H9 (cell line): Measurements from ENCODE around the gene LRP2BP. TPM values are rescaled to one million over a fixed set of nuclear protein-coding genes. Genes with fewer than 3 reads are reported as not detected.

Source experiments
- DNase-seq: peaks from one replicate; pipeline ENCODE4 v3.0.0-alpha.2; 2017
- H2AFZ ChIP-seq: one replicate; pipeline ENCODE4 v1.6.1; 2013; ENCODE audit warnings: mild to moderate bottlenecking, low read length, control low read depth, moderate library complexity
- H2AK5ac ChIP-seq: 2 replicates; pipeline ENCODE4 v1.6.1; 2013; ENCODE audit warnings: low read length, control low read depth, mixed read lengths; ENCODE audit not compliant: insufficient read length
- H2BK120ac ChIP-seq: one replicate; pipeline ENCODE4 v1.6.1; 2013; ENCODE audit warnings: low read depth, mild to moderate bottlenecking, low read length, control low read depth, inconsistent platforms; ENCODE audit not compliant: poor library complexity, severe bottlenecking
- H2BK12ac ChIP-seq: 2 replicates; pipeline ENCODE4 v1.6.1; 2013; ENCODE audit warnings: low read length, control low read depth, mixed read lengths, low read depth; ENCODE audit not compliant: insufficient read length
- H2BK15ac ChIP-seq: 2 replicates; pipeline ENCODE4 v1.6.1; 2013; ENCODE audit warnings: low read depth, low read length, control low read depth
- H2BK20ac ChIP-seq: one replicate; pipeline ENCODE4 v1.6.1; 2013; ENCODE audit warnings: low read depth, mild to moderate bottlenecking, low read length, control low read depth, inconsistent platforms; ENCODE audit not compliant: poor library complexity, severe bottlenecking
- H2BK5ac ChIP-seq: 2 replicates; pipeline ENCODE4 v1.6.1; 2013; ENCODE audit warnings: low read length, control low read depth, mixed read lengths; ENCODE audit not compliant: insufficient read length
- H3K14ac ChIP-seq: 2 replicates; pipeline ENCODE4 v1.6.1; 2013; ENCODE audit warnings: low read length, control low read depth; ENCODE audit not compliant: insufficient read depth
- H3K18ac ChIP-seq: 2 replicates; pipeline ENCODE4 v1.6.1; 2013; ENCODE audit warnings: low read depth, mild to moderate bottlenecking, mixed read lengths, low read length, control low read depth; ENCODE audit not compliant: insufficient read length
- H3K23ac ChIP-seq: 2 replicates; pipeline ENCODE4 v1.6.1; 2013; ENCODE audit warnings: low read length, control low read depth, mixed read lengths, low read depth; ENCODE audit not compliant: insufficient read length
- H3K23me2 ChIP-seq: 2 replicates; pipeline ENCODE4 v1.6.1; 2013; ENCODE audit warnings: low read depth, mild to moderate bottlenecking, mixed read lengths, low read length, control low read depth; ENCODE audit not compliant: insufficient read length, poor library complexity, severe bottlenecking
- H3K27ac ChIP-seq: 2 replicates; pipeline ENCODE4 v1.5.1; 2013; ENCODE audit warnings: low read length, control low read depth, mixed read lengths, low read depth; ENCODE audit not compliant: insufficient read length
- H3K27me3 ChIP-seq: 2 replicates; pipeline ENCODE4 v1.6.1; 2013; ENCODE audit warnings: low read length, control low read depth, inconsistent platforms; ENCODE audit not compliant: insufficient read depth
- H3K4ac ChIP-seq: 2 replicates; pipeline ENCODE4 v1.6.1; 2013; ENCODE audit warnings: low read depth, mild to moderate bottlenecking, control low read depth, inconsistent platforms, low read length, moderate library complexity
- H3K4me1 ChIP-seq: 2 replicates; pipeline ENCODE4 v1.6.1; 2013; ENCODE audit warnings: low read length, control low read depth, inconsistent platforms; ENCODE audit not compliant: insufficient read depth
- H3K4me2 ChIP-seq: 2 replicates; pipeline ENCODE4 v1.6.1; 2013; ENCODE audit warnings: low read length, control low read depth, mixed read lengths; ENCODE audit not compliant: insufficient read length, insufficient read depth
- H3K56ac ChIP-seq: 2 replicates; pipeline ENCODE4 v1.6.1; 2013; ENCODE audit warnings: low read depth, mild to moderate bottlenecking, mixed read lengths, low read length, control low read depth; ENCODE audit not compliant: insufficient read length
- H3K79me1 ChIP-seq: 2 replicates; pipeline ENCODE4 v1.6.1; 2013; ENCODE audit warnings: low read depth, mild to moderate bottlenecking, moderate library complexity, low read length, control low read depth, inconsistent platforms; ENCODE audit not compliant: insufficient read depth, poor library complexity, severe bottlenecking
- H3K79me2 ChIP-seq: 2 replicates; pipeline ENCODE4 v1.6.1; 2013; ENCODE audit warnings: low read length, control low read depth, inconsistent platforms; ENCODE audit not compliant: insufficient read depth
- H3K9ac ChIP-seq: 2 replicates; pipeline ENCODE4 v1.6.1; 2013; ENCODE audit warnings: low read length, control low read depth, mixed read lengths; ENCODE audit not compliant: insufficient read length; ENCODE audit errors: extremely low read depth
- H3K9me3 ChIP-seq: one replicate; pipeline ENCODE4 v1.6.1; 2013; ENCODE audit warnings: low read depth, low read length, inconsistent platforms; ENCODE audit not compliant: control insufficient read depth
- H3T11ph ChIP-seq: one replicate; pipeline ENCODE4 v1.6.1; 2013; ENCODE audit warnings: mild to moderate bottlenecking, low read length, control low read depth, inconsistent platforms
- H4K20me1 ChIP-seq: one replicate; pipeline ENCODE4 v1.6.1; 2013; ENCODE audit not compliant: control insufficient read depth, insufficient read length, insufficient read depth
- H4K5ac ChIP-seq: 2 replicates; pipeline ENCODE4 v1.6.1; 2013; ENCODE audit warnings: low read depth, mild to moderate bottlenecking, mixed read lengths, low read length, control low read depth; ENCODE audit not compliant: insufficient read length
- H4K8ac ChIP-seq: replicated peaks from 2 replicates; pipeline ENCODE4 v1.6.1; 2013; ENCODE audit warnings: low read length, control low read depth, mixed read lengths, low read depth; ENCODE audit not compliant: insufficient read length
- H4K91ac ChIP-seq: 2 replicates; pipeline ENCODE4 v1.6.1; 2013; ENCODE audit warnings: low read depth, mild to moderate bottlenecking, moderate library complexity, mixed read lengths, low read length, control low read depth; ENCODE audit not compliant: insufficient read length
- H3K27ac Mint-ChIP-seq, 3 experiments: 2 replicates in 2 of 3; 3 replicates in 1 of 3; pipeline ENCODE4 v1.8.0; 2020 to 2021; ENCODE audit warnings: mixed read lengths in 3 of 3, mild to moderate bottlenecking in 1 of 3, moderate library complexity in 1 of 3
- H3K27me3 Mint-ChIP-seq: 2 replicates; pipeline ENCODE4 v1.8.0; 2021; ENCODE audit warnings: low read depth, mild to moderate bottlenecking, moderate library complexity, mixed read lengths
- H3K36me3 Mint-ChIP-seq, 3 experiments: 2 replicates in 2 of 3; 3 replicates in 1 of 3; pipeline ENCODE4 v1.8.0; 2020 to 2021; ENCODE audit warnings: low read depth in 3 of 3, mixed read lengths in 3 of 3; ENCODE audit not compliant: insufficient read depth in 1 of 3
- H3K4me1 Mint-ChIP-seq, 2 experiments: 2 replicates each; pipeline ENCODE4 v1.8.0; 2020; ENCODE audit warnings: mixed read lengths in 2 of 2
- H3K4me3 Mint-ChIP-seq, 2 experiments: 2 replicates in 1 of 2; 3 replicates in 1 of 2; pipeline ENCODE4 v1.8.0; 2020 to 2021; ENCODE audit warnings: mild to moderate bottlenecking in 2 of 2, mixed read lengths in 2 of 2, moderate library complexity in 1 of 2
- H3K9me3 Mint-ChIP-seq, 2 experiments: 2 replicates in 1 of 2; 3 replicates in 1 of 2; pipeline ENCODE4 v1.8.0; 2020; ENCODE audit warnings: mild to moderate bottlenecking in 2 of 2, mixed read lengths in 2 of 2, moderate library complexity in 1 of 2
- CTCF ChIP-seq: fragments of 200-600 bp; sonication (generic); conservative IDR thresholded peaks from 3 replicates; pipeline ENCODE4 v1.8.0; 2021; ENCODE audit warnings: antibody characterized with exemption, mild to moderate bottlenecking
- WGBS: extraction: QIAGEN DNeasy Blood & Tissue Kit; methylation state at CpG from one replicate; pipeline ENCODE4 v1.1.7; 2013; ENCODE audit warnings: missing lambda C conversion rate, low lambda C conversion rate, mixed read lengths; ENCODE audit not compliant: insufficient read length; ENCODE audit errors: extremely low coverage; 5-methylcytosine and 5-hydroxymethylcytosine counted together
- total RNA-seq: library from RNA; stranded (reverse); gene quantifications from 2 replicates; pipeline ENCODE4 v1.2.1, GENCODE V29; 2021

The LRP2BP gene
- total RNA-seq, 1 experiment from 2014 or later, result 0.46 TPM

GRCh38 chr4:185341841-185342240, 53.9 kb downstream of the LRP2BP start:
- Histone ChIP-seq H3K79me2 (no peaks in the 10 kb centered on the region), H3K4me1 (no peaks in the 10 kb centered on the region), H3K18ac (no peak overlapping the region), H4K20me1 (no peaks in the 10 kb centered on the region), H2AK5ac (no peak overlapping the region), H3K56ac (no peak overlapping the region), H4K91ac (no peak overlapping the region), H2BK15ac (no peak overlapping the region), H2BK20ac (no peak overlapping the region), H3K23me2 (no peaks in the 10 kb centered on the region), H3T11ph (no peak overlapping the region), H3K4ac (no peak overlapping the region), H3K14ac (no peak overlapping the region), H4K5ac (no peak overlapping the region), H2BK12ac (no peak overlapping the region), H2BK120ac (no peak overlapping the region), H4K8ac (no peak overlapping the region), H2AFZ (no peak overlapping the region), H3K9me3 (no peaks in the 10 kb centered on the region), H3K27ac (no peak overlapping the region), H3K4me2 (no peak overlapping the region), H3K23ac (no peak overlapping the region), H3K27me3 (no peaks in the 10 kb centered on the region), H3K79me1 (peaks cover 3% of the 10 kb centered on the region), H2BK5ac (no peak overlapping the region), H3K9ac (no peak overlapping the region)
- Mint-ChIP-seq H3K4me3 (no peak overlapping the region), H3K4me1 (no peaks in the 10 kb centered on the region), H3K36me3 (peaks cover 8 to 55% (median 49%) of the 10 kb centered on the region in 3 experiments; a peak in 6 of 7 replicates), H3K27ac (no peak overlapping the region), H3K27me3 (no peaks in the 10 kb centered on the region), H3K9me3 (peaks cover 3 to 7% of the 10 kb centered on the region in 2 experiments; a peak in 4 of 5 replicates)
- WGBS, result no CpG with 5 or more reads among the region's 6 CpGs
- DNase-seq, result no peak
- TF ChIP-seq CTCF, result no peak
